ENCODE data around the gene RBP3.

The RBP3 gene

GRCh38 chr10:47406870-47407691, 58.9 kb downstream of the RBP3 start:
- peak; percentile 85 for DNase-seq (ENCODE audit: low spot score)
- Histone ChIP-seq H3K9me3 (ENCODE audit: severe bottlenecking) (no peaks in the 10 kb centered on the region), H3K4me3 (ENCODE audit: severe bottlenecking) (peak overlapping the region; percentile 12), H3K4me1 (ENCODE audit: insufficient read depth, poor library complexity, severe bottlenecking) (peaks cover 35% of the 10 kb centered on the region), H3K27me3 (ENCODE audit: insufficient read depth, poor library complexity, severe bottlenecking) (no peaks in the 10 kb centered on the region), H3K27ac (ENCODE audit: poor library complexity, severe bottlenecking) (peak overlapping the region; percentile 70), H3K36me3 (ENCODE audit: low read depth) (no peaks in the 10 kb centered on the region)
- ATAC-seq (ENCODE audit: low read depth), result peak; percentile 81
- TF ChIP-seq, protein P1, sequence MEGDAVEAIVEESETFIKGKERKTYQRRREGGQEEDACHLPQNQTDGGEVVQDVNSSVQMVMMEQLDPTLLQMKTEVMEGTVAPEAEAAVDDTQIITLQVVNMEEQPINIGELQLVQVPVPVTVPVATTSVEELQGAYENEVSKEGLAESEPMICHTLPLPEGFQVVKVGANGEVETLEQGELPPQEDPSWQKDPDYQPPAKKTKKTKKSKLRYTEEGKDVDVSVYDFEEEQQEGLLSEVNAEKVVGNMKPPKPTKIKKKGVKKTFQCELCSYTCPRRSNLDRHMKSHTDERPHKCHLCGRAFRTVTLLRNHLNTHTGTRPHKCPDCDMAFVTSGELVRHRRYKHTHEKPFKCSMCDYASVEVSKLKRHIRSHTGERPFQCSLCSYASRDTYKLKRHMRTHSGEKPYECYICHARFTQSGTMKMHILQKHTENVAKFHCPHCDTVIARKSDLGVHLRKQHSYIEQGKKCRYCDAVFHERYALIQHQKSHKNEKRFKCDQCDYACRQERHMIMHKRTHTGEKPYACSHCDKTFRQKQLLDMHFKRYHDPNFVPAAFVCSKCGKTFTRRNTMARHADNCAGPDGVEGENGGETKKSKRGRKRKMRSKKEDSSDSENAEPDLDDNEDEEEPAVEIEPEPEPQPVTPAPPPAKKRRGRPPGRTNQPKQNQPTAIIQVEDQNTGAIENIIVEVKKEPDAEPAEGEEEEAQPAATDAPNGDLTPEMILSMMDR (IDR thresholded peaks at IDR 0.05; ENCODE audit: poor library complexity, severe bottlenecking), result no peak

All from RWPE2 (cell line).